H54 (cell line): ENCODE results near the gene PDHB.

Experiments used
- DNase-seq: peaks from one replicate; pipeline ENCODE4 v3.0.0; 2011; ENCODE audit warnings: low spot score, mixed read lengths; ENCODE audit not compliant: insufficient read length
- FAIRE-seq: peaks from 3 replicates; lab custom pipeline; 2011; peaks lifted over from hg19 to GRCh38; lab: Jason Lieb, UNC
- POLR2A ChIP-seq: IDR thresholded peaks from 2 replicates; pipeline ENCODE4 v1.6.1; 2011; ENCODE audit warnings: low read depth, mild to moderate bottlenecking, low read length

PDHB gene

GRCh38 chr3:58424613-58425012, 9.0 kb downstream of the PDHB start:
- FAIRE-seq (no peak), DNase-seq (no peak)
- TF ChIP-seq POLR2A, result no peak

DNA sequence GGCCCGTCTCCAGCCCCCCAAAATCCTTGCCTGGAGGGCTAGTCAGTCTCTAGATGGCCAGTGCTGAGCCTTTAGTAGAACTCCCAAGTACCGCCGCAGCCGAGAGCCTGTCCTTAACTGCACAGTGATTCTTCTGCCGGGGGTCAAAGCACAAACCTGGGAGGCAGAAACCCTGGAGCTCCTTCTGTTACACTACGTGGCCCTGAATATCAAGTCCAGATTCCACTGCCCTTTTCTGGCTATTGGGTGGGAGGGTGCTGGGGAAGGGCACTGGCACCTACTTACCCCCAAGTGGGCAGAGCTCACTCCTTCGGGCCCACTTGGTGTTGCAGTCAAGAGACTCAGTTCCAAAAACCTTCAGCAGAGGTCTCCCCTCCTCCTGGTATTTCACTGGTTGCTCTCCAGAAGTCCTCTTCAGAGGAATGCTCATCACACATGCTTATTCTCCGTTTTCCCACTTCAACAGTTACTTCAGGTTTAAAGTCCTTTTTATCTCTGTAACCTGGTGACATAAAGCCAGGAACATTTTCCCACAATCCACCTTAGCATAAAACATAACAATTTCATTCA, 10.8 kb downstream of the PDHB start:
- DNase-seq, result no peak
- TF ChIP-seq POLR2A, result no peak
- FAIRE-seq, result no peak

DNA sequence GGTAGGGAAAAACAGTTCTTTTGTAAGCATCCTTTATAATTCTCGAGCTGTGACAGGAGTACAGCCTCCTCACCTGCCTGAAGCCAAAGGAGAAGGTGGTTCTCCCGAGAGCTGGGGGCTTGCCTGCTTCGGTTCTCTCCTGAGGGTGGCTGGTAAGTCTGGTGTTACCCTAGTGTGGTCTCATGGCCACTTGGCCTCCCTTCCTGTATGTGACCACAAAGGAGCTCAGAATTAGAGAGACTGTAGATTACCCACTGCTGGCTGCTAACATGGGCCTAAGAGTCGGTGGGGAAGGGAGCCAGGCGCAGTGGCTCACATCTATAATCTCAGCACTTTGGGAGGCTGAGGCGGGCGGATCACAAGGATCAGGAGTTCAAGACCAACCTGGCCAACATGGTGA, 12.6 kb downstream of the PDHB start:
- no peak for TF ChIP-seq POLR2A
- DNase-seq (no peak), FAIRE-seq (no peak)

DNA sequence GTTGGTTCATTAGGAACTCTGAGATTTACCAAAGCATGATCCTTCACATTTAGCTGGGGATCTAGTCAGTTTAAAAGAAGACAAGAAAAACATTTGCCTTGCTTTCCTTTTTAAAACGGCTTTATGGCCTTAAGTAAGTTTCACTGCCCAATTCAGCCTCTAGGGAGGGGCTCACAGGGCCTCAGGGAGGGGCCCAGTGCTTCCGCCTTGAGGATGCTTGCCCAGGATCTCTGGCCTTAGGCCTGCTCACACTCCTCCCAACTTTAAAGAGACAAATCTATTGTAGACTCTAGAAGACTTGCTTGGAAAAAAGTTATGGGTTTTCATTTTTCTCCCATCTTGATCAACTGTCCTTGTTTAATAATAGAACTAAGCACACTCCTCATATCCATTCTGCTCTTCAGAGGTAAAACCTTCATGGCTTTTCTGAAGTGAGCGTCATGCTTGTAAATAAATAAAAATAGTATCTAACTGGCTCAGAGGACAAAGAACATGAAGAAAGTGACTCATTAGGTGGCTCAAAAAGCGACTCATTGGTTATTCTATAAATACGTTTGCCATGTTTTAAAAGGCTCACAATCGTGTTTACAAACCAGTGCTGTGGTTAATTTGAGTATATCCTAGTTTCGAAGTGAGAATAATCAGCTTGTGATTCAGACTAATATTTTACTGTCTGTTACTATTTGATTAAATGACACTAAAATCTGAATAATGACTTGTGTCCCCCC, 13.7 kb downstream of the PDHB start:
- FAIRE-seq (no peak), DNase-seq (no peak)
- TF ChIP-seq POLR2A, result no peak

GRCh38 chr3:58418227-58418626, 15.4 kb downstream of the PDHB start:
- no peak for FAIRE-seq
- TF ChIP-seq POLR2A, result no peak
- no peak for DNase-seq

GRCh38 chr3:58417075-58417474, 16.6 kb downstream of the PDHB start:
- DNase-seq, result no peak

DNA sequence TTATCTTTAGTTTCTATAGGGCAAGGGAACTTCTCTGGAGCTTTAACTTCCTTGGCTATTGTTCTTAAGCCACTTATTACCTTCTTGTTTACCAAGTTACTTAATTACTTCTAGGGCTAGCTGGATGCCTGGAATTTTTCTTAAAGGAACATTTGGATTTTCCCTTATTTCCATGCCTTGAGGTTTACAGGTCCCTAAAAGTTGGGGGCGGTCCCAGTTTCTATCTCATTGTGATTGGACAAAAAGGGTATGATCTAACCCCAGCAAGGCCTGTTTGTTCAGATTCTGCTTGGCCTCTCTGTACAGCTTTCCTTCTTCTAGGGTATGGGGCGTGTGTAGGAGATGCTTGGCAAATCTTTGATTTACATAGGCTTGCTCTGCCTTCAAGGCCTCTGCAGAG, 17.4 kb downstream of the PDHB start:
- FAIRE-seq (no peak), DNase-seq (no peak)
- TF ChIP-seq POLR2A, result no peak

More at GRCh38 chr3:58417075-58417474, 16.6 kb downstream of the PDHB start:
- no peak for FAIRE-seq
- TF ChIP-seq POLR2A, result no peak

DNA sequence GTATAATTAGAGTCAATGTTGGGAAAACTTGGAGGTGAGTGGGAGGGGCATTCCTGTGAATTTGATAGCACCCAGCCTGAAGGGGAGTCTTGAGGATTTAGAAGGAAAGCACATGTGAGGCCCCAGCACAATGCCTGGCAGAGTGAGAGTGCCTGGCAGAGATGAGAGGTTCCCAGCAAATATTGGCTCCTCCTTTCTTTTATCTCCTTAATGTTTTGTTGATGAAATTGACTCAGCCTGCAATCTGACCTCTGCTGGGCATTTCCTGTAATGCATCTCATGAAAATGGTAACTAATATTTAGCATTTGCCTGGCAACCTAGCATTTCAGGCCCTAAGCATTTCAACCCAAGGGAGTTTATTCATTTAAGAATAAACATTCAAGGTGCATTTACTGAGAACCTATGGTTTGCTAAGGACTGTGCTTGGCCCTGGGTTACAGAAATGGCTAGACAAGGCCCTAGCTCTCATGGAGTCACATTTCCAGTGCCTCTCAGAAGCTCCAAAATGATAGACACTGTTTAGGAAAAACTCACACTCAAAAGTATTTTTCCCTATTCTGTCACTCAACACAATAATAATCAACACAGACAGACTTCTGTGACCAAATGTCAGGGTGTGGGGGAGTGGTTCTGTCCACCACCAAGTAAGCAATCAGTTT, 19.0 kb downstream of the PDHB start:
- DNase-seq (peak; percentile 38), FAIRE-seq (peak; percentile 67)

GRCh38 chr3:58411851-58412830, 21.5 kb downstream of the PDHB start:
- FAIRE-seq (no peak), DNase-seq (no peak)
- TF ChIP-seq POLR2A, result no peak

More for the DNA sequence above, 19.0 kb downstream of the PDHB start:
- TF ChIP-seq POLR2A, result no peak

DNA sequence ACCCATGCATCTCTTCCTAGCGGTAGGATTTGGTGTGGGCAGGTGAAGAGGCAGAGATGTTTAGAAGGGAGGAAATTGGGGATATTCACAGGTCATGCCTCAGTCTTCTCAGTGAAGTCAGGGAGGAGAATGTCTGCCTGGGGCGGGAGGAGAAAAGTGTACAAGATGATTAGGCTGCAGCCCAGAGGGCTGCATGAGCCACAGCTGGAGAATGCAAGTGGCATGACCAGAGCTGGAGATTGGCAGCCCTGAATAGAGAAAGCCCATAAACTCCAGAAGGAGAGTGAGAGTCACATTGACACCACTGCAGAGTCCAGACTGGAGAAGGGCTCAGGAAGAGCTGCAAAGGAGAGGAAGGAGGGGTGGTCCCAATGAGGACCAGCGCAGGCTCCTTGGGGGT, 22.6 kb downstream of the PDHB start:
- no peak for DNase-seq
- no peak for FAIRE-seq
- no peak for TF ChIP-seq POLR2A

GRCh38 chr3:58409663-58410062, 24.0 kb downstream of the PDHB start:
- no peak for FAIRE-seq
- TF ChIP-seq POLR2A, result no peak
- no peak for DNase-seq

DNA sequence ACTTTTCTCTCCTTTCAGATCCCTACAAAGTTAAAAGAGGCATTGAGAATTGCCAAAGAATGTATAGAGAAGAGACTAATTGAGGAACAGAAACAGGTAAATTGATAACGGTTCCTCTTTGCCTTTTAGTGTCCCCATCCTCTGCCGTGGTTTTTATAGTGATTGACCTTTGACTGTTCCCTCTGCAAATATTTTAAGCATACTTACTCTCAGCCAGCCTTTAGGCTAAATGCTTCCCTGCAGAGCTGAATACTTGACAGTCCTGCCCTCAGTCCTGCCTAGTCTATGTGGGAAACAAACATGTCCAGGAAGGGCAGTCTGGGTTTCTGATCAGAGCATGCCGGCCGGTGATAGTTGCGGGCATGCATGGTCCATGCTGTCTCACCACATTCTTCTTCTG, 24.7 kb downstream of the PDHB start:
- DNase-seq, result no peak
- FAIRE-seq, result no peak
- no peak for TF ChIP-seq POLR2A

GRCh38 chr3:58404396-58404795, 29.2 kb downstream of the PDHB start:
- FAIRE-seq, result peak; percentile 95

More at GRCh38 chr3:58404396-58404795, 29.2 kb downstream of the PDHB start:
- no peak for DNase-seq
- no peak for TF ChIP-seq POLR2A
